GM19468 (cell line): ENCODE results near the gene MPHOSPH9.

Source experiments
- ATAC-seq: cut with Tn5 transposase; IDR thresholded peaks from one replicate; pipeline ENCODE4 v1.9.1; 2021; ENCODE audit warnings: mild to moderate bottlenecking, moderate library complexity, moderate number of reproducible peaks; ENCODE audit not compliant: unreplicated experiment; ENCODE audit errors: extremely low read depth

Gene MPHOSPH9

DNA sequence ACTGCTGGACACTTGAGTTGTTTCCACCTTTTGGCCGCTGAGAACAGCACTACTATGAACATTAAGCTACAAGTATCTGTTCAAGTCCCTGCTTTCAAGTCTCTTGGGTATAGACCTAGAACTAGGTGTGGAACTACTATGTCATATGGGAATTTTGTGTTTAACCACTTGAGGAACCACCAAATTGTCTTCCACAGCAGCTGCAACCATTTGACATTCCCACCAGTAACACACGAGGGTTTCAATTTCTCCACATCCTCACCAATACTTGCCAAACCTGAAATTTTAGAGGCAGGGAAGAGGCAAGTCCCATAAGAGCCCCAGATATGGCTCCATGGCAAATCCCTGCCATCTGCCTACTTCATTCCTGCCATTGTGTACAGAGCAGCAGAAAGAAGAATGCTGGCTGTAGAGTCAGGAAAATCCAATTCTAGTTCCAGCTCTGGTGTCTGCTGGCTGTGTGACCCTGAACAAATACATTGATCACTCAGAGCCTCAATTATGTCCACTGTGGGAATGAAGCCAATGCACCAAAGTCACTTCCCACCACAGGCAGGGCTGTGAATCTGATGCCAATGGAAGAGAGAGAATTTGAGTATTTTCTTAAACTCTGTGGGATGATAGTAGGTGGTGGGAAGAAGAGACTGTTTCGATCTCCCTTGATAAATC, 99.9 kb downstream of the MPHOSPH9 start:
- ATAC-seq: no peak

DNA sequence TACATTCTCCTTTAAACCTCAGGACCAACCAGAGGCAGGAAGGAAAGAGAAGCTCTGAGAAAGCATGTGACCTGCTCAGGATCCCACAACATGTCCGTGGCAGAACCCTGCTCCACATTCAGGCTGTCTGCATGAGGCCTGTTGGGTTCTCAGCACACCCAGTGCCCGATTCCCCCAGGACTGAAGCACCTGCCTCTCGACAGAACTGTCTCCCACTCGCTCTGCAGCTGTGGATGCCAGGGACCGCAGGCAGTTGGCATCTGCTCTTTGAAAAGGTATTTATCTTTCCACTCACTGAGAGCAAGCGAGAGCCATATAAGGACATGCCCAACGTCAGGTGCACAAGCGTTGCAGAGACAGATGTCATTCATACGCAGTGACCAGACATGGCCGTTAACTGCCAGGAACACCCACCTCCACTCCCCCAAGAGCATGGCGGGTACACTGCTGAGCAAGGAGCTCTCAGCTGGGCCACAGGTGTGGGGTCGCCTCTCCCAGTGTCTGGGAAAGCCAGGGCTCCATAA, 101.0 kb downstream of the MPHOSPH9 start:
- no peak for ATAC-seq

DNA sequence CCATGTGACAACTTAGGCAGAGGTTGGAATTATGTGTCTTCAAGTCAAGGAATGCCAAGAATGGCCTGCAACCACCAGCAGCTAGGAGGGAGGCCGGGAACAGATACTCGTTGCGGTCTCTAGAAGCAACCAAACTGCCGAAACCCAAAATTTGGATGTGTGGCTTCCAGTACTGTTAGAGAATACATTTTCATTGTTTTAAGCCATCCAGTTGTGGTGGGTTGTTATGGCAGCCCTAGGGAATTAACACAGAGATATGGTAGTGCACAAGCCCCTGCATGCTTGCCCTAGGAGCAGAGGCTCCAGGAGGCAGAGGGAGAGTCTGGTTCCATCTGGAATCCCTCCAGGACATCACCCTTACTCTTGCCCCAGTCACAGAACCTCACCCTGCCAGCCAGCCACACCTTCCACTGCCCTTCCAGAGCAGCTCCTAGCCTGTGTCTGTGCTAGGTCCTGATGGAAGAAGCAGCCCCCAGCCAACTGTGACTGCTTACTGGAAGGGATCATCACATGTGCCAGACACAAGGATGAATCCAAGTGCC, 101.6 kb downstream of the MPHOSPH9 start:
- ATAC-seq: no peak

DNA sequence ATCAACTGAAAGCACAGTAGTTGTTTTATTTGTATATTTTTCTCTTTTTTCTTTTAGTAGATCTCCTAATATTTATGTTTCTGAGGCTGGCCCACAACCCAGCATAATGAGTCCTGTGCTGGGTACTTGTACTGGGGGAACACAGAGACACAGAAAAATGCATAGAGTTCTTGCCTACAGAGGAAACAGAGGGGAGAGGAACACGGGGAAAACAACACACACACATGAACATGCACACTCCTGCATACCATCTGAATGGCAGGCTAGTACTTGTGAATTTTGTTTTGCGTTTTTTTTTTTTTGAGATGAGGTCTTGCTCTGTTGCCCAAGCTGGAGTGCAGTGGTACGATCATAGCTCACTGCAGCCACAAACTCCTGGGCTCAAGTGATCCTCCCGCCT, 103.3 kb downstream of the MPHOSPH9 start:
- no peak for ATAC-seq

DNA sequence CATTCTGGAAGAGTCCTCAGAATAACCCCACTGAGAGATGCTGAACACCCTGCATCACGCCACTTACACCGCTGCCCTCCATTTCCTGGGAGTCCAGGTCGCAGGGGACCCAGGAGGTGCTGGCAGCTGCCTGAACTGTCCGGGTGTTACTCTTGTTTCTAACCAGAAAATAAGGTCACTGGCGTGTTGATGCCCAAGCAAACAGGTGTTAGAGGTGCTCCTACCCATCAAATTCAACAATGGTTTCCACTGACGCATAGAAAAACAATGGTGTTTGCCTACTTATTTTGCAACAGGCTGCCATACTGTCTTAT, 105.8 kb downstream of the MPHOSPH9 start:
- no peak for ATAC-seq

- ATAC-seq: no peak
Observed at GRCh38 chr12:123126294-123127181, 106.4 kb downstream of the MPHOSPH9 start.

- no peak for ATAC-seq
Observed at GRCh38 chr12:123122626-123123025, 110.3 kb downstream of the MPHOSPH9 start.

GRCh38 chr12:123121670-123122069, 111.3 kb downstream of the MPHOSPH9 start:
- ATAC-seq: no peak

GRCh38 chr12:123120452-123121166, 112.3 kb downstream of the MPHOSPH9 start:
- no peak for ATAC-seq

DNA sequence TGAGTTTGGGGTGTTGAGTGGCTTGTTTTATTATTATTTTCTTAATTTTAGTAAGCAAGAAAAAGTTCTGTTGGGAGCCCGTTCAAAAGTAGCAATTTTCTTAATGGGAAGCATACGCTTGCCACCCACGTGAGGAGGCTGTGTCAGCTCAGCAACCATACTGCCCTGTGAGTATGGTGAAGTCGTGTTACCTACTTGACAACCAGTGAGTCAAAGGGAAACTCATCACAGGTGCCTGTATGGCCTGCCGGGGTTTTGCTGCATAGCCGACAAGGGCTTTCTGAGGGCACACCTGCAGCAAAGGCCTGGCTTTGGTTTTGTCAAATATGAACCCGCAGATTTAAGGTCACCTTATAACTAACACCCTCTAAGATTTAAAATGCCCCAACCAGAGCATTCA, 113.1 kb downstream of the MPHOSPH9 start:
- ATAC-seq: no peak

GRCh38 chr12:123118497-123118896, 114.4 kb downstream of the MPHOSPH9 start:
- ATAC-seq: no peak

DNA sequence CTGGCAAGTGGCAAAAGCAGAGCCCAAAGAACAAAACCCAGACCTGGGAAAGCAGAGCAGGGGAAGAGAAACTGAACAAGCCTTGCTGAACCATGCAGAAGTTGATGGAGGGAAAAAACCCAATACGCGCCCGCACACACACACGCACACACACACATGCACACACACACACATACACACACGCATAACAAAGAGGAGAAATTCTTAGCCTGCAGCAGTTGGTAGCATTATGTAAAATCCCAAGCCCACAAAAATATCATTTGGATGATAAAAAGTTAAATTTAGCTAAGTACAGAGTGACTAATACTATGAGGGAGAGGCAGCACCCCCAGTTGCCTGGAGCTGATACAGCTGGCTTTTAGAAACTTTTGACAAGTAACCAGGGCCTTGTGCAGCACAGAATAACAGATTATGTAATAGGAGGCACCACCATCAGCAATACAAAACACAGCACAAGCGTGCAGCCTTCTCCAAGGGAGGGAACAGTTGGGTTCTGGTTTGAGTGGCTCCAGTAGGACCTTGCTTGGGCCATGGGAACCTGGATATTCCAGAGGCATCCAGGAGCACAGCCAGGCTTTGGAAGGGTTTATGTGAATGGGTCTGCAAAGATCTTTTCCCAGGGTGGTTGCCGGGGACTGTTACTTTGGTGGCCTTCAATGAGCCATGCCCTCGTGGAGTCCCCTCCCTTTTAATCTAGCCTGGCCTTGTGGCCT, 117.4 kb downstream of the MPHOSPH9 start:
- no peak for ATAC-seq

- no peak for ATAC-seq
Observed at GRCh38 chr12:123114304-123115083, 118.4 kb downstream of the MPHOSPH9 start.

DNA sequence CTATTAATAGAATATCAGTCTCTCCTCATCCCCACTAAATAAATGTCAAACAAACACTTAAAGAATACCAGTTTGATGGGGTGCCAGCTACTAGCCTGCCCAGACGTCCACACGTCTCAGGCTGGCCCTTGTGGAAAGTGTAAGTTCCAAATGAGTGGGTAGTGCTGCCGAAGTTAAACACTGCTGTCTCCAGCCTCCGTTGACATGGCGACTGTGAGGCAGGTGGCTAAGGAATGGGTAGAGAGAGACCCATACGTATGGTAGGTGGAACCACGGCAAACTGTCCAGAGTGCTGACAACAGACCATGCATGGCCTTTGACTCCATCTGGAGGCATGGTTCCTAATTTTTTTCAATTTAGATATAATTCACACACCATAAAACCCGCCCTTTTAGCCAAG, 119.9 kb downstream of the MPHOSPH9 start:
- ATAC-seq: no peak

- no peak for ATAC-seq
Observed at GRCh38 chr12:123111498-123112165, 121.3 kb downstream of the MPHOSPH9 start.

- ATAC-seq: no peak
Observed at GRCh38 chr12:123109319-123109772, 123.6 kb downstream of the MPHOSPH9 start.

- ATAC-seq: no peak
Observed at GRCh38 chr12:123108682-123109066, 124.3 kb downstream of the MPHOSPH9 start.

- ATAC-seq: no peak
Observed at GRCh38 chr12:123107926-123108681, 124.8 kb downstream of the MPHOSPH9 start.
